ENCODE results near the gene ZCCHC14. TPM values are rescaled to one million over a fixed set of nuclear protein-coding genes. Genes with fewer than 3 reads are reported as not detected.
"Not testable (repeated sequence)": the region's sequence is repeated elsewhere in the genome, so short reads cannot be mapped to it uniquely, and the experiment has no call there.

The ZCCHC14 gene
- total RNA-seq, 1 donor from 2014 or later = 11.0 TPM

DNA sequence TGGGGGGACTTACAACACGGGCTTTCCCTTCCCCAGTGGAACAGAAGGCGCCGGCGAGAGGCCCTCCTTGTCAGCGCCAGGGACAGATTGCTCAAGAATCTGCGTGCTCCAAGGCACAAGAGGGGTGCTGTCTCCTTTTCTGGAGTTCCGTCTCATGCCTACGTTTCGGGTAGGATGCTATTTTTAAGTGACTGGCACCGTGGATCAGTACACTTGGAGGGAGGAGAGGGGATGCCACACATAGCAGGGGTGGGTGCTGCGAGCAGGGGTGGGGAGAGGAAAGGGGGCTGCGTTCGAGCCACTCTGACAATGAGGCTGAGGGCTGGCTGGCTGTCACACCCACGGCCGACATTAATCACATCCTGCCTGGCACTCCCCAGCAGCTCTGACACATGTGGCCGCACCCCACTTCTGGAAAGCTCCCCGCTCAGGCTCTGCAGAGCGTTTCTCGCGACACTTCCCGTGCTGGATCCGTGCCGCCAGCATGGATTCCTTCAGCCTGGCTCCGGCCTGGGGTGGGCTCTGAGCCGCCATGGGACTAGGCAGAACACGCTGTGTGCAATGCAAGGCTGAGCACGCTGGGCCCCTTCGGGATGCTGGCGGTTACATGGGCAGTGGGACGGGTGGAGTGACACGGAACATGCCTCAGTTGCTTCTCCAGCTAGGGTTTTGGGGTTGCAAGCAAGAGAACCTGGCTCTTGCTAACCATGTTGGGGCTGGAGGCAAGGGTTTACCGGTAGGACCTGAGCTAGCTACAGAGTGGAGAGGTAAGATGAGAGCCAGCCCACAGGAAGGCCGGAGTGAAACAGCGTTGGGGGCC is 25.0 kb upstream of the ZCCHC14 start:
- H3K4me3 Mint-ChIP-seq; H3K4me1 Mint-ChIP-seq (ENCODE audit: low read depth); H3K9me3 Mint-ChIP-seq; DNase-seq (ENCODE audit: low spot score); intact Hi-C loops (cut with micrococcal nuclease); H3K27me3 Mint-ChIP-seq (ENCODE audit: insufficient read depth); H3K36me3 Mint-ChIP-seq (ENCODE audit: low read depth); H3K27ac Mint-ChIP-seq: not testable (repeated sequence)

DNA sequence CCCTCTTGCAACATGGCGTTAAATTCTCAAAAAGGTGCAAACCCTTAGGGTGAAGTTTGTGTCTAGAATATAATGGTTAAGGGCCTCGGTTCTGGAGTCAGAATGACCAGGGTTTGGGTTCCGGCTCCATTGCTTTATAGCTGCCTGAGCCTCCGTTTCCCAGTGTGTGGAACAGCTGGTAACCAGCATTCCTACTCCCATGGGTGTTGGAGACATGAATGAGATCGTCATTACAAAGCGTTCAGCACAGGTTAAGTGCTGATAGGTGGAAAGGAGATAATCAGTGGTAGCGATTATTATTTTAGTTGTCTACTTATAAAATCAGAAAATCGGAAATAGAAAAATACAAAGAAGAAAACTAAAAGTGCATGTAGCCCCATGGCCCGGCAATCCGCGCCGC is 23.5 kb upstream of the ZCCHC14 start:
- Mint-ChIP-seq H3K4me1 (ENCODE audit: low read depth) (no peaks in the 10 kb centered on the region), H3K27me3 (ENCODE audit: insufficient read depth) (peaks cover 2% of the 10 kb centered on the region), H3K9me3 (no peaks in the 10 kb centered on the region), H3K36me3 (ENCODE audit: low read depth) (no peaks in the 10 kb centered on the region), H3K27ac (no peak overlapping the region), H3K4me3 (no peak overlapping the region)
- DNase-seq (ENCODE audit: low spot score) = no peak
- intact Hi-C loops (cut with micrococcal nuclease) = no loop called here

DNA sequence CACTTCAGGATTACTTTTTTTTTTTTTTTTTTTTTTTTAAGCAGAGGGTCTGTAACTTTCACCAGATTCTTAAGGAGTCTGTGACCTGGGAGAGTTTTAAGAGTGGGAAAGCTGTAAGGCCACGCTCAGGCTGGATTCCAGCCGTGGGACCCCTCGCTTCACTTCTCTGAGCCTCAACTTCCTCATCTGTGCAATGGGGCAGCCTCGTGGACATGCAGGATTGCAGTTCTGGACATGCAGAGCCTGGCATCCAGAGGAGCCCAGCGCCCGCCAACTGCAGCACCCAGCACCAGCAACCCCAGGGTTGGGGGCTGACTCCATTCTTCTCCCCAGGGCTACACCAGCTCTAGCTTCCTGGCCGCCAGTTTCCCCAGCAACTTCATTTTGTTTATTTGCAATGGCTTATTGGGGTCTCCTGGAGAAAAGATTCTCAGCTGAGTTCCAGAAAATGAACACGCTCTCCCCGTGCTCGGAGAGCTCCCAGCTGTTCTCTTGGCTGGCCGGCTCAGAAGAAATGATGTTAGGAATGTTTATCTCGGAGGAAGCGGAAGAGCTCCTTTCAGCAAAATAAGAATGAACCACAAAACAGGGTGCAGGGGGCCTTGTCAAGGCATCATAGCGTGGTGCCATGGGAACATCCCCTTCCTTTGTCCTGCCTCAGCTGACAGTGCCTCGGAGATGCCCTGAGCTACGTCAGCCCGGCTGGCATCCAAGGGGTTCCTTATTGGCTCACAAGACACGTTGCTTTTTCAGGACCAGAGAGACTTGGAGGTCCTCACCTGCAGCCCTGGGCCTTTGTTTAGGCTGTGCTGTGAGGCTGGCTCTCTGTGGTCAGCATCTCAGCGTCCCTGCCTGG is 22.9 kb upstream of the ZCCHC14 start:
- Mint-ChIP-seq H3K27me3 (ENCODE audit: insufficient read depth) (peaks cover 2% of the 10 kb centered on the region), H3K4me1 (ENCODE audit: low read depth) (no peaks in the 10 kb centered on the region), H3K4me3 (no peak overlapping the region), H3K9me3 (no peaks in the 10 kb centered on the region), H3K27ac (no peak overlapping the region), H3K36me3 (ENCODE audit: low read depth) (no peaks in the 10 kb centered on the region)
- no peak for DNase-seq (ENCODE audit: low spot score)
- intact Hi-C loops (cut with micrococcal nuclease) = no loop called here

DNA sequence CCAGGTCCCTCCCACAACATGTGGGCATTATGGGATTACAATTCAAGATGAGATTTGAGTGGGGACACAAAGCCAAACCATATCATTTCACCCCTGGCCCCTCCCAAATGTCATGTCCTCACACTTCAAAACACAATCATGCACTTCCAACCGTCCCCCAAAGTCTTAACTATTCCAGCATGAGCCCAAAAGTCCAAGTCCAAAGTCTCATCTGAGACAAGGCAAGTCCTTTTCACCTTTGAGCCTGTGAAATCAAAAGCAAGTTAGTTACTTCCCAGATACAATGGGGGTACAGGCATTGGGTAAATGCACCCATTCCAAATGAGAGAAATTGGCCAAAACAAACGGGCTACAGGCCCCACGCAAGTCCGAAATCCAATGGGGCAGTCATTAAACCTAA is 17.0 kb upstream of the ZCCHC14 start:
- H3K4me1 Mint-ChIP-seq (ENCODE audit: low read depth); DNase-seq (ENCODE audit: low spot score); intact Hi-C loops (cut with micrococcal nuclease); H3K36me3 Mint-ChIP-seq (ENCODE audit: low read depth); H3K4me3 Mint-ChIP-seq; H3K27me3 Mint-ChIP-seq (ENCODE audit: insufficient read depth); H3K9me3 Mint-ChIP-seq; H3K27ac Mint-ChIP-seq: not testable (repeated sequence)

DNA sequence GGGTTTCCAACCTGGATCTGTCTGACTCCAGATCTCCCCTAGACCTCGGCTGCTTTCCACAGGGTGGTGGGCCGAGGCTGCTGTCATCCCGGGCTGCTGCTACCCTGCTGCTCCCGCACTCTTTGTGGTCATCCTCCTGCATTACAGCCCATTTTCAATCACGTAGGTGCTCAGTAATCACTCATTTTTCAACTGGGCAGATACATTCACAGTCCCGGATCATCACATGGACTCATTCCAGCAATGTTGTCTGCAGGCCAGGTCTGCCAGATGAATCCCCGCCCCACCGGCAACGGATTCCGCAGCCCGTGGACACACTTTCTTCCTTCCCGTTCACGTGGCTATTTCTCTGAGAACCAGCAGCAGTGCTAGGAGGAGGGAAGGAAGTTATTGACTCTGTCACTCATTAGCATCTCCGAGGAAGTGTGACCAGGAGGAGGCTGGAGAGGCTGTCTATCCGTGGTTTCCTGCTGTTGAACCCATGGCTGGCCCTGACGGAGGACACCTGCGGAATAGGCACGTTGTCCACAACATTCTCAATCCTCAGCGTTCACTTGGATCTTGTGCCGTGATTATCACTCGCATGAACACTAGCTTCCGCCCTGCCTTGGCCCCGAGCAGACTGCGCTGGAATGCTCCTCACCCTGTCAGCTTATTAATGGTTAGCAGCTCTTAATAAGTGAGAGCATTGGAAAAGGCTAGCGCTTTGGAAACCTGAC is 14.7 kb upstream of the ZCCHC14 start:
- H3K4me1 Mint-ChIP-seq (ENCODE audit: low read depth) = no peaks in the 10 kb centered on the region
- H3K9me3 Mint-ChIP-seq = no peaks in the 10 kb centered on the region
- no peak for DNase-seq (ENCODE audit: low spot score)
- no peak overlapping the region for H3K27ac Mint-ChIP-seq
- intact Hi-C loops (cut with micrococcal nuclease) = no loop called here
- H3K27me3 Mint-ChIP-seq (ENCODE audit: insufficient read depth) = peaks cover 3% of the 10 kb centered on the region
- no peak overlapping the region for H3K4me3 Mint-ChIP-seq
- H3K36me3 Mint-ChIP-seq (ENCODE audit: low read depth) = no peaks in the 10 kb centered on the region

DNA sequence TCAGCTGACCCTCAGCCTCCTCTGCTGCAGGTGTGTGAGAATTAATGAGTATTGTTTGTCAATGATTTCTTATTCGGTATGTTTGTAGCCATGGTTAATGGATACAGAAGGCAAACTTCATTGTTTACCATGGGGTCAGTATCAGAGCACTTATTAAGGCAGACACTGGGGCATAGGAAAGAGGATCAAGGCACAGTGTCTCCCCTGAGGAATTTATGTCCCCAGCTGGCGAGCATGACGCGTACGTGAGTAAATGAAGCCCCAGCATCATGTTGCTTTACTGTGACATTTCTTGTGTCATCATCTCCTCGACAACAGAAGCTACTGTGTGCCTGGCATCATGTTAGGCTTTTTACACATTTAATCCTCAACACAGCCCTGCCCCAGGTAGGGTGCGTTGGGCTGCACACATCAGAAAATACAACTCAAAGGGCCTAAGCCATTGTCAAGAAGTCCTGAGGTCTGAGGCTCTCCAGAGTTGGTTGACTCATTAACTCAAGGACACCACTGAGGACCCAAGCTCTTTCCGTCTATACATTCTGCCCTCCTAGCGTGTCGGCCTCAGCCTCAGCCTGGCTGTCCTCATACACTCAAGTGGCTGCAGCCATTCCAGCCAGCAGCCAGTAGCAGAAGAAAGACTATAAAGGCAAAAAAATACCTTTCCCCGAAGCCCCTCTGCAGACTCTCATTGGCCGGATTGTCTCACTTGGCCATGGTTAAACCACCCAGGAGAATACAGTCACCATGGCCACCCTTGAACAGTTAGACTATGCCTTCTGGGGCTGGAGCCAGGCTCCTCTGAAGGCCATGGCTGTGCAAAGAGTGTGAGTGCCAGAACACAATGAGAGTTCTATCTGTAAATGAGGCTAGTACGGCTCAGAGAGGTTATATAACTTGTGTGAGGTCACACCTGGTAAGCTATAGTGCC is 13.9 kb upstream of the ZCCHC14 start:
- no peak for DNase-seq (ENCODE audit: low spot score)
- Mint-ChIP-seq H3K27ac (no peak overlapping the region), H3K4me3 (no peak overlapping the region), H3K27me3 (ENCODE audit: insufficient read depth) (peaks cover 3% of the 10 kb centered on the region), H3K36me3 (ENCODE audit: low read depth) (no peaks in the 10 kb centered on the region), H3K9me3 (no peaks in the 10 kb centered on the region), H3K4me1 (ENCODE audit: low read depth) (no peaks in the 10 kb centered on the region)
- intact Hi-C loops (cut with micrococcal nuclease) = no loop called here

DNA sequence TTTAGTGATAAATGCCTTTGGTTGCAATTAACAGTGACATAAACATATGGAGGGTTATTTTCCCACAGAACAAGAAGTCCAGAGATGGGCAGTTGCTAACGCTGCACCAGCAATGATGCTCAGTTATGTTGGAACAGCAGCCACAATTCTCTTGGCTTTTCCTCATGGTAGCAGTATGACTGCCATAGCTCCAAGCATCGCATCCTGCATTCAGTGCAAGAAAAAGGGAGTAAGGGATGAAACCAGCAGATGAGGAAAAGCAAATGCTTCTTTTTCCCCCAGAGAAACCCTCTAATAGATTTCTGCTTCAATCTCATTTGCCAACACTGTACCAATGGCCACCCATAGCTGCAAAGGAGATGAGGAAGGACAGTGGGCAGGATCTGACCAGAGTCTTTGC is 13.0 kb upstream of the ZCCHC14 start:
- H3K9me3 Mint-ChIP-seq = no peaks in the 10 kb centered on the region
- H3K36me3 Mint-ChIP-seq (ENCODE audit: low read depth) = no peaks in the 10 kb centered on the region
- H3K27me3 Mint-ChIP-seq (ENCODE audit: insufficient read depth) = peaks cover 6% of the 10 kb centered on the region
- no peak overlapping the region for H3K27ac Mint-ChIP-seq
- no peaks in the 10 kb centered on the region for H3K4me1 Mint-ChIP-seq (ENCODE audit: low read depth)
- DNase-seq (ENCODE audit: low spot score) = no peak
- intact Hi-C loops (cut with micrococcal nuclease) = no loop called here
- no peak overlapping the region for H3K4me3 Mint-ChIP-seq

DNA sequence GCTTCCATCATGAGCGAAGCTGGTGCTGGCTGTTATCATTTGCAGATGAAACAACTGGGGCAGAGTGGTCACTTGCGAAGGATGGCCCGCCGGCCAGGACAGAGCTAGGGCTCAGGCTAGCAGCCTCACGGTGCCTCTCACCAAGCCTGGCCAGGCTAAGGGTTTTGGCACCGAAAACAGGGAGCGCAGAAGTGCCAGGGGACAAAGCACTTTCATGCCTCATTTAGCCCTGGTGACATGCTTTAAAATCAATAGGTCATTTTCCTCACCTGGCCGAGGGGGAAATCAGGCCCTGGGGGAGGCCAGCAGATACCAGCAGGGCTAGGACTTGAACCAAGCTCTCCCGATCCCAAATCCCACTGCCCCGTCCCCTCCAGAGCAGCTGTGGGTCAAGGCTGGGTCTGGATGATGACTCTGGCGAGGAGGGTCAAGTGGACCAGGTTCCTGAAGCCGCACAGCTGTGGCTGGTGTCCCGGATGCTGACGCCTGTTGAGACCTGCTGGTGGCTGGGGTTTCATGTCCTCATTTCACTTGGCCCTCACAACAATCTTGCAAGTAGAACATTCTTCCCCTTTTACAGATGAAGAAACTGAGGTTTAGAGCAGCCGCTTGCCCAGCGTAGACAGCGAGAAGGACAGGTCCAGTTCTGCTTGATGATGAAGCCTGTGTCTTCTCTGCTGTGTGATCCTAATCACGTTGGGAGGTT is 10.6 kb upstream of the ZCCHC14 start:
- intact Hi-C loops (cut with micrococcal nuclease); H3K9me3 Mint-ChIP-seq; H3K4me1 Mint-ChIP-seq (ENCODE audit: low read depth); H3K36me3 Mint-ChIP-seq (ENCODE audit: low read depth); H3K27ac Mint-ChIP-seq; DNase-seq (ENCODE audit: low spot score); H3K4me3 Mint-ChIP-seq: not testable (repeated sequence)
- peaks cover 12% of the 10 kb centered on the region for H3K27me3 Mint-ChIP-seq (ENCODE audit: insufficient read depth)

DNA sequence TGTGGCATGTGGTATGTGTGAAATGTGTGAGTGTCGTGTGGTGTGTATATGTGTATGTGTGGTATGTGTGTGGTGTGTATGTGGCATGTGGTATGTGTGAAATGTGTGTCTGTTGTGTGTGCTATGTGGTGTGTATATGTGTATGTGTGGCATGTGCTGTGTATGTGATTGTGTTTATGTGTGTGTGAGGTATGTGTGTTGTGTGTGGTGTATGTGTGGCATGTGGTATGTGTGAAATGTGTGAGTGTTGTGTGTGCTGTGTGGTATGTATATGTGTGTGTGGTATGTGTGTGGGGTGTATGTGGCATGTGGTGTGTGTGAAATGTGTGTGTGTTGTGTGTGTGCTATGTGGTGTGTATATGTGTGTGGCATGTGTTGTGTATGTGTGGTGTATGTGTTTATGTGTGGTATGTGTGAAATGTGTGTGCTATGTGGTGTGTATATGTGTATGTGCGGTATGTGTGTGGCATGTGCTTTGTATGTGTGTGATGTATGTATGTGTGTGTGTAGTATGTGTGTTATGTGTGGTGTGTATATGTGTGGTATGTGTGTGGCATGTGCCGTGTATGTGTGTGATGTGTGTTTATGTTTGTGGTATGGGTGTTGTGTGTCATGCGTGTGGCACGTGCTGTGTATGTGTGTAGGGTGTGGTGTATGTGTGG is 9.6 kb upstream of the ZCCHC14 start:
- Mint-ChIP-seq H3K4me3 (no peak overlapping the region), H3K36me3 (ENCODE audit: low read depth) (no peaks in the 10 kb centered on the region)

DNA sequence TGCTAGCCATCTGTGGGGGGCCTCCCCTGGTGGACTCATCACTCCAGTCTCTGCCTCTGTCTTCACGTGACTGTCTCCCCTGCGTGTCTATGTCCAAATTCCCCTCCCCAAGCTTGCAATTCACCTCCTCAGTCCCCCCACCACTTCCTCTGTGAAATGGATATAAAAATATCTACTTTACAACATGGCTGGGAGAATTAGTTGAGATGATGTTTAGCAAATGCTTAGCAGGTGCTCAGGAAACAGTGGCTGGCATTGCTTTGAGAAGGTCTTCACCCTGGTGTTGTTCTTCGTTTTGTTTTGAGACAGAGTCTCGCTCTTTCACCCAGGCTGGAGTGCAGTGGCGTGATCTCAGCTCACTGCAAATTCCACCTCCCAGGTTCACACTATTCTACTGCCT is 8.3 kb upstream of the ZCCHC14 start:
- Mint-ChIP-seq H3K9me3 (no peaks in the 10 kb centered on the region), H3K36me3 (ENCODE audit: low read depth) (no peaks in the 10 kb centered on the region), H3K27ac (no peak overlapping the region), H3K27me3 (ENCODE audit: insufficient read depth) (peaks cover 18% of the 10 kb centered on the region), H3K4me1 (ENCODE audit: low read depth) (peaks cover 7% of the 10 kb centered on the region), H3K4me3 (no peak overlapping the region)
- intact Hi-C loops (cut with micrococcal nuclease) = no loop called here
- no peak for DNase-seq (ENCODE audit: low spot score)

More for the DNA sequence above, 9.6 kb upstream of the ZCCHC14 start:
- Mint-ChIP-seq H3K27ac (no peak overlapping the region), H3K9me3 (no peaks in the 10 kb centered on the region), H3K4me1 (ENCODE audit: low read depth) (no peaks in the 10 kb centered on the region), H3K27me3 (ENCODE audit: insufficient read depth) (peaks cover 13% of the 10 kb centered on the region)
- intact Hi-C loops (cut with micrococcal nuclease) = no loop called here
- DNase-seq (ENCODE audit: low spot score) = no peak

DNA sequence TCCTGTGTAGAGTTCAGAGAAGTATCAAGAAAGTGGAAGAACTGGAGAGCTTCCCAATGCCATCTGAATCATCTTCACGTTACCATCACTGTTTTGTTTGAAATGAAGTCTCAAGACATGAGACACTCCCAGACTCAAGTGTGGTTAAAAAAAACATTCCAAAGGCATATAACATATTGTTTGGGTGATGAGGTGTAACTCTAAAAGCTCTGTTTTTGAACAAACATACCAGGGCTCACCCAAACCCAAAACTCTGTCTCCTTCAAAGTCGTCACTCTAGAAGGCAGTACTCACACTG is 6.3 kb upstream of the ZCCHC14 start:
- H3K4me3 Mint-ChIP-seq = no peak overlapping the region
- no peak for DNase-seq (ENCODE audit: low spot score)
- H3K27me3 Mint-ChIP-seq (ENCODE audit: insufficient read depth) = peaks cover 22% of the 10 kb centered on the region
- intact Hi-C loops (cut with micrococcal nuclease) = loop anchor here (10.0 kb wide), 1 partner anchor 376 kb away; no protein-coding TSS in a partner anchor
- H3K36me3 Mint-ChIP-seq (ENCODE audit: low read depth) = no peaks in the 10 kb centered on the region
- peaks cover 19% of the 10 kb centered on the region for H3K4me1 Mint-ChIP-seq (ENCODE audit: low read depth)
- no peaks in the 10 kb centered on the region for H3K9me3 Mint-ChIP-seq
- no peak overlapping the region for H3K27ac Mint-ChIP-seq

All from activated T-helper 1 cell treated with anti-CD3 and anti-CD28 coated beads, Interleukin-12 subunit alpha, Interleukin-12 subunit beta, Interleukin-2, Interleukin-4 antibody, amounts not matched to agents 30 ng/mL and 10 ng/mL and 1 ng/mL, durations not matched to agents 14 hours and 24 hours and 36 hours (primary cell).